Thoracic aorta (tissue), 2 donors: ENCODE results near the gene PVRIG. TPM values are rescaled to one million over a fixed set of nuclear protein-coding genes. Genes with fewer than 3 reads are reported as not detected.
A peak's percentile ranks its signal among the peaks of the same experiment; 100 is the strongest.
"Not testable (repeated sequence)": the region's sequence is repeated elsewhere in the genome, so short reads cannot be mapped to it uniquely, and the experiment has no call there.

ENCODE experiments used
- ATAC-seq: fragments of 150-250 bp; one replicate; pipeline ENCODE4 v1.8.0; 2017; ENCODE audit warnings: low read depth; ENCODE audit not compliant: insufficient number of reproducible peaks, low FRiP score
- DNase-seq: peaks from one replicate; pipeline ENCODE4 v3.0.0-alpha.2; 2020; ENCODE audit warnings: low spot score
- H3K27ac ChIP-seq, 2 donors: fragments of 200-600 bp; sonication (generic); 1 replicate in 1 of 2; 2 replicates in 1 of 2; pipeline ENCODE4 v1.5.1; 2016; ENCODE audit warnings: mild to moderate bottlenecking in 2 of 2, moderate library complexity in 2 of 2
- H3K27me3 ChIP-seq: fragments of 200-600 bp; sonication (generic); replicated peaks from 2 replicates; pipeline ENCODE4 v1.6.0; 2016; ENCODE audit warnings: mild to moderate bottlenecking; ENCODE audit not compliant: insufficient read depth
- H3K36me3 ChIP-seq: fragments of 200-600 bp; sonication (generic); one replicate; pipeline ENCODE4 v1.5.1; 2016
- H3K4me1 ChIP-seq, 2 donors: fragments of 200-600 bp; sonication (generic); 1 replicate in 1 of 2; 2 replicates in 1 of 2; pipeline versions ENCODE4 v1.5.1 to v1.6.0; 2016; ENCODE audit warnings: low read depth in 2 of 2, mild to moderate bottlenecking in 1 of 2; ENCODE audit not compliant: control insufficient read depth in 1 of 2
- H3K4me3 ChIP-seq: fragments of 200-600 bp; sonication (generic); 2 replicates; pipeline ENCODE4 v1.5.1; 2016; ENCODE audit warnings: mild to moderate bottlenecking
- H3K9me3 ChIP-seq: fragments of 200-600 bp; sonication (generic); 2 replicates; pipeline ENCODE4 v1.5.1; 2016
- total RNA-seq, 2 donors: library from RNA; depleted of rRNA; stranded (reverse); fragments of >200 nt; gene quantifications; one replicate each; pipeline versions ENCODE4 v1.1.0 to v1.2.3, GENCODE V29; 2016
- TF ChIP-seq, protein P1 (sequence below): fragments of 200-600 bp; sonication (generic); IDR thresholded peaks from one replicate; pipeline ENCODE4 v1.5.1; 2019; ENCODE audit warnings: antibody characterized with exemption

The PVRIG gene
- total RNA-seq, 2 donors from 2014 or later: 0.78 TPM; not detected in 1

DNA sequence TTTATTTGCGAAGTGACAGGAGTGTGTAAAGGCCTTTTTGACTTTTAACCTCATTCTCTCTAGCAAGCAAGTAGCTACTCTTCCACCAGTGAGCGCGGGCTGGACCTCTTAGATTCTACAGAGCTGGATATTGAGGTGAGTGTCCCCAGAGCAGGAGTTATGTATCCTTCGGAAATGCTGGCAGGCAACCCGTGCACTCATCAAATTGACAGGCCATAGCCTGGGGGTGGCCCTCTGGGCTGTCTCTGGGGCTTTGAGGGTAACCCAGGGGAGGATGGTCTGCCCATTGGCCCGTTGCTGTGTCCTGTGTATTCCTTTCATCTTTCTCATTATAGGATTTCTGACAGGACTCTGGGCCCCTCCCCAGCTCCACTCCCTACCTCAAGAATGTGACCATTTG lies 6.1 kb upstream of the PVRIG start:
- Histone ChIP-seq H3K9me3 (no peaks in the 10 kb centered on the region), H3K27ac (no peak overlapping the region), H3K27me3 (no peaks in the 10 kb centered on the region), H3K36me3 (no peaks in the 10 kb centered on the region), H3K4me3 (no peak overlapping the region), H3K4me1 (no peaks in the 10 kb centered on the region)
- ATAC-seq: no peak
- TF ChIP-seq, protein P1, sequence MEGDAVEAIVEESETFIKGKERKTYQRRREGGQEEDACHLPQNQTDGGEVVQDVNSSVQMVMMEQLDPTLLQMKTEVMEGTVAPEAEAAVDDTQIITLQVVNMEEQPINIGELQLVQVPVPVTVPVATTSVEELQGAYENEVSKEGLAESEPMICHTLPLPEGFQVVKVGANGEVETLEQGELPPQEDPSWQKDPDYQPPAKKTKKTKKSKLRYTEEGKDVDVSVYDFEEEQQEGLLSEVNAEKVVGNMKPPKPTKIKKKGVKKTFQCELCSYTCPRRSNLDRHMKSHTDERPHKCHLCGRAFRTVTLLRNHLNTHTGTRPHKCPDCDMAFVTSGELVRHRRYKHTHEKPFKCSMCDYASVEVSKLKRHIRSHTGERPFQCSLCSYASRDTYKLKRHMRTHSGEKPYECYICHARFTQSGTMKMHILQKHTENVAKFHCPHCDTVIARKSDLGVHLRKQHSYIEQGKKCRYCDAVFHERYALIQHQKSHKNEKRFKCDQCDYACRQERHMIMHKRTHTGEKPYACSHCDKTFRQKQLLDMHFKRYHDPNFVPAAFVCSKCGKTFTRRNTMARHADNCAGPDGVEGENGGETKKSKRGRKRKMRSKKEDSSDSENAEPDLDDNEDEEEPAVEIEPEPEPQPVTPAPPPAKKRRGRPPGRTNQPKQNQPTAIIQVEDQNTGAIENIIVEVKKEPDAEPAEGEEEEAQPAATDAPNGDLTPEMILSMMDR: no peak
- DNase-seq: no peak

DNA sequence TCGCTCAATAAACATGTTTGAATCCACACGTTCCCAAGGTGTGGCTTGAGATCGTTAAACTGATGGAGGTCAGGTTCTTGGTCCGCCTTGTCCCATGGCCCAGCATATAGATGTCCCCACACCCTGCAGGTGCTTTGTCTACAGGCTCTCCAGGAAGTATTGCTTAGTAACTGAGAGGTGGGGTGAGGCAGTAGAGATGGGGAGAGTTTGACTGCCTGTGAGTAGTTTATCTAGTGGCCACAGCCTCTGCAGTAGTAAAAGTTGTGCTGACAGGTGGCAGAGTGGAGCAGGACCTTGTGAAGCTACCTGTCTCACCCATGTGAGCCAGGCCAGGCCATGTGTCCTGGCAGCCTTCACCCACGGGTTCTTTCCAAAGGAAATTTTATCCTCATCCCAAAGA lies 5.4 kb upstream of the PVRIG start:
- H3K27ac ChIP-seq, H3K27me3 ChIP-seq, H3K4me1 ChIP-seq, H3K36me3 ChIP-seq, ATAC-seq, H3K9me3 ChIP-seq, H3K4me3 ChIP-seq, DNase-seq: not testable (repeated sequence)

DNA sequence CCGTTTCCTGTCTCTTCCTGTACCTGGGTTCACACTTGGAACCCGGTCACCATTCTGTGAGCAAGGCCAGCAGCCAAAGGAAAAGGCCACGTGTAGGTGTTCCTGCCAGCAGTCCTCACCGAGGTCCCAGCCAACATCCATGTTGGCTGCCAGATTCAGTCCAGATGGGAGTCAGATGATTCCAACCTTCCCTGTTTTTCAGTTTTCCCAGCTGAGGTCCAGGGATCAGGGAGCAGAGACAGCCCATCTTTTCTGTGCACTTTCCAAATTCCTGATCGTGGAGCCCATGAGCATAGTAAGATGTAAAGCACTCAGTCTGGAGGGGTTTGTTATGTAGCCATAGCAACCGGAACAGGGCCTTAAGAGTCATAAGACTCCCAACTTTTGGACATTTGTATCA lies 3.9 kb upstream of the PVRIG start:
- Histone ChIP-seq H3K4me1 (no peaks in the 10 kb centered on the region), H3K27ac (no peak overlapping the region), H3K36me3 (no peaks in the 10 kb centered on the region), H3K4me3 (no peak overlapping the region), H3K9me3 (no peaks in the 10 kb centered on the region), H3K27me3 (no peaks in the 10 kb centered on the region)
- TF ChIP-seq, protein P1: no peak
- DNase-seq: no peak
- no peak for ATAC-seq

DNA sequence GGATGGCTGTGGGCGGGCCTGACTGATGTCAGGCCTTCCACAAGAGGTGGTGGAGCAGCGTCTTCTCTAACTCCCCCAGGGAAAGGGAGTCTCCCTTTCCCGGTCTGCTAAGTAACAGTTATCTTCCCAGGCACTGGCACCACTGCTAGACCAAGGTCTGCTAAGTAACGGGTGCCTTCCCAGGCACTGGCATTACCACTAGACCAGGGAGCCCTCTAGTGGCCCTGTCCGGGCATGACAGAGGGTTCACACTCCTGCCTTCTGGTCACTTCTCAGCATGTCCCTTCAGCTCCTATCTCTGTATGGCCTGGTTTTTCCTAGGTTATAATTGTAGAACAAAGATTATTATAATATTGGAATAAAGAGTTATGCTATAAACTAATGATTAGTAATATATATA lies 1.8 kb upstream of the PVRIG start:
- H3K4me1 ChIP-seq, ATAC-seq, H3K36me3 ChIP-seq, H3K9me3 ChIP-seq, H3K27ac ChIP-seq, H3K4me3 ChIP-seq, H3K27me3 ChIP-seq: not testable (repeated sequence)
- TF ChIP-seq, protein P1: peak; percentile 59
- peak; percentile 29 for DNase-seq

DNA sequence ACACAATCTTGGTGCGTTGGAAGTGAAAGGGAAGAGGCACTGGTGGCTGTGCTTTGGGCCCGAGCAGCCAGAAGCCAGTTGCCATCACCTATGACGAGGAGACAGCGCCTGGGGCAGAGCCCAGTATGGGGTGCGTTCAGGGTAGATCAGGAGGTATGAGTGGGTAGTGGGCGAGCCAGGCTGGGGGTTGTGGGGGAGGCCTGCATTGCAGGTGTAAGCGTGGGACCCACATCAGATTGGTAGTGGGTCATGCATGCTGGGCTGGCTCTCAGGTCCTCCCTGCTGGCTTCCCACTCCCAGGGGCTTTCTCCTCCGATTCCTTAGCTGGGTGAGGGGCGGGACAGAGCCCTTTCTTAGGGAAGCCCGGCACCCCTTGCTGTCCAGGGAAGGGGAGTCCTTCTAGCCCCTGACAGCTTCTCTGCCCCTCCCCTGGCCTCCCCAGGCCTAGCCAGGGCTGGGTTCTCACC lies 445 bp upstream of the PVRIG start:
- TF ChIP-seq, protein P1: no peak
- Histone ChIP-seq H3K4me1 (no peaks in the 10 kb centered on the region), H3K27me3 (no peaks in the 10 kb centered on the region), H3K9me3 (no peaks in the 10 kb centered on the region), H3K4me3 (no peak overlapping the region), H3K27ac (no peak overlapping the region), H3K36me3 (no peaks in the 10 kb centered on the region)
- ATAC-seq (no peak), DNase-seq (no peak)

DNA sequence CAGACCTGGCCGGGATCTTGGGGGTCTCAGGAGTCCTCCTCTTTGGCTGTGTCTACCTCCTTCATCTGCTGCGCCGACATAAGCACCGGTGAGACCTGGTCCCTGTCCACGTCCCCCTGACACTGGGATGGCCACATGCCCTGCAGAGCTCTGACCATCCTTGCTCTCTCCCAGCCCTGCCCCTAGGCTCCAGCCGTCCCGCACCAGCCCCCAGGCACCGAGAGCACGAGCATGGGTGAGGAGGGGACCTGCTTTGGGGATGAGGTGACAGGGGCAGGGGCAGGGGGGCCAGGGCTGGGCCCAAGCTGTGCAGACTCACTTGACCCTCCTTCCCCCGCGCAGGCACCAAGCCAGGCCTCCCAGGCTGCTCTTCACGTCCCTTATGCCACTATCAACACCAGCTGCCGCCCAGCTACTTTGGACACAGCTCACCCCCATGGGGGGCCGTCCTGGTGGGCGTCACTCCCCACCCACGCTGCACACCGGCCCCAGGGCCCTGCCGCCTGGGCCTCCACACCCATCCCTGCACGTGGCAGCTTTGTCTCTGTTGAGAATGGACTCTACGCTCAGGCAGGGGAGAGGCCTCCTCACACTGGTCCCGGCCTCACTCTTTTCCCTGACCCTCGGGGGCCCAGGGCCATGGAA lies 959 bp downstream of the PVRIG start:
- H3K4me3 ChIP-seq: no peak overlapping the region
- DNase-seq: no peak
- H3K9me3 ChIP-seq: no peaks in the 10 kb centered on the region
- TF ChIP-seq, protein P1: no peak
- ATAC-seq: no peak
- no peaks in the 10 kb centered on the region for H3K27me3 ChIP-seq
- H3K36me3 ChIP-seq: no peaks in the 10 kb centered on the region
- no peaks in the 10 kb centered on the region for H3K4me1 ChIP-seq
- no peak overlapping the region for H3K27ac ChIP-seq
